ENCODE results near the gene ZNF611.
"Not testable (repeated sequence)": the region's sequence is repeated elsewhere in the genome, so short reads cannot be mapped to it uniquely, and the experiment has no call there.

Gene ZNF611

DNA sequence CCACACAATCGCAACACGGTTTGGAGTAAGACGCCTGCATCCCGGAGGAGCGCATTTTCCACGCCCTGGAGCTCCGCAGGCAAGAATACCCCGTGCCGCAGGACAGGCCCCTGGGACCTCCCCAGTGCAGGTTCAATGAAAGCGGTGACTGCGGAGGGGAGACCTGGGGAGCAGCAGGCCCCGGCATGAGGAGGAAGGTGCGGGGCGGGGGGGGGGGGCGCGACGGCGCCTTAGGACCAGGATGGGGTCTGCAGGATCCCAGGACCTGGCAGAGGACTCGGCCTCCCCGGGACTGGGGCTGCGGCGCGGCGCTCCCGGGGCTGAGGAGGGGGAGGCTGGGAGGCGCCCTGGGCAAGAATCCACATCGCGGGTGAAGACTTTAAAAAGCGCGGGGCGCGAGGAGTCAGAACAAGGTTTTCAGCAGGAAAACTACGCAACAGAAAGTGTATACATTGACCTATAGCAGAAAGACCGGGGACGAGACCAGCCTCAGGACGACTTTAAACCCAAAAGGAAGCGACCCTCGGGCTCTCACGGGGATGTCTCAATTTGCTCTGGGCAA, 432 bp downstream of the ZNF611 start:
- peak overlapping the region; percentile 85 for H3K4me3 ChIP-seq (ENCODE audit: low read depth, low read length)
- H3K27ac ChIP-seq, result peak overlapping the region; percentile 48
- no peaks in the 10 kb centered on the region for H3K27me3 ChIP-seq (replicated peaks)
- in situ Hi-C loops (cut with HindIII; ENCODE audit: low pct_ligation_motif_present, low sequenced_read_pairs), result no loop called here
- H3K36me3 ChIP-seq (replicated peaks), result no peaks in the 10 kb centered on the region
- DNase-seq, result peak; percentile 32
- TF ChIP-seq, protein P1, sequence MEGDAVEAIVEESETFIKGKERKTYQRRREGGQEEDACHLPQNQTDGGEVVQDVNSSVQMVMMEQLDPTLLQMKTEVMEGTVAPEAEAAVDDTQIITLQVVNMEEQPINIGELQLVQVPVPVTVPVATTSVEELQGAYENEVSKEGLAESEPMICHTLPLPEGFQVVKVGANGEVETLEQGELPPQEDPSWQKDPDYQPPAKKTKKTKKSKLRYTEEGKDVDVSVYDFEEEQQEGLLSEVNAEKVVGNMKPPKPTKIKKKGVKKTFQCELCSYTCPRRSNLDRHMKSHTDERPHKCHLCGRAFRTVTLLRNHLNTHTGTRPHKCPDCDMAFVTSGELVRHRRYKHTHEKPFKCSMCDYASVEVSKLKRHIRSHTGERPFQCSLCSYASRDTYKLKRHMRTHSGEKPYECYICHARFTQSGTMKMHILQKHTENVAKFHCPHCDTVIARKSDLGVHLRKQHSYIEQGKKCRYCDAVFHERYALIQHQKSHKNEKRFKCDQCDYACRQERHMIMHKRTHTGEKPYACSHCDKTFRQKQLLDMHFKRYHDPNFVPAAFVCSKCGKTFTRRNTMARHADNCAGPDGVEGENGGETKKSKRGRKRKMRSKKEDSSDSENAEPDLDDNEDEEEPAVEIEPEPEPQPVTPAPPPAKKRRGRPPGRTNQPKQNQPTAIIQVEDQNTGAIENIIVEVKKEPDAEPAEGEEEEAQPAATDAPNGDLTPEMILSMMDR (IDR thresholded peaks at IDR 0.05; ENCODE audit: low read depth, low read length, missing control alignments), result no peak

DNA sequence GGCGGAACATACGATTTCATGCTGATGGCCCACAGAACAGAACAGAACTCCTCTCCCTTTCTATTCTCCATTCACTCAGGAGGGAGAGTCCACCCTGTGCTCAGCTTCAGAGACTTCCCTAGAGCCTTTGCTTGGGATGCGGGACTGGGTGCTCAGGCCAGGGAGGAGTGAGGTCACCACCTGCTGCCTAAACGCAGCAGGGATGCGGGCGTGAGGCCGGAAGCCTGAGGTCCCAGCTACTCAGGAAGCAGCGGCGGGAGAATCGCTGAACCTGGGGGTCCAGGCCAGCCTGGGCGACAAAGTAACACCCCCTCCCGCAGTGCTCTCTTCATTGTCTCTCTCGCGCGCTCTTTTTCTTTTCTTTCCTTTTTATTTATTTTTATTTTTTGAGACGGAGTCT, 8.8 kb downstream of the ZNF611 start:
- H3K27ac ChIP-seq, result not testable (repeated sequence)

DNA sequence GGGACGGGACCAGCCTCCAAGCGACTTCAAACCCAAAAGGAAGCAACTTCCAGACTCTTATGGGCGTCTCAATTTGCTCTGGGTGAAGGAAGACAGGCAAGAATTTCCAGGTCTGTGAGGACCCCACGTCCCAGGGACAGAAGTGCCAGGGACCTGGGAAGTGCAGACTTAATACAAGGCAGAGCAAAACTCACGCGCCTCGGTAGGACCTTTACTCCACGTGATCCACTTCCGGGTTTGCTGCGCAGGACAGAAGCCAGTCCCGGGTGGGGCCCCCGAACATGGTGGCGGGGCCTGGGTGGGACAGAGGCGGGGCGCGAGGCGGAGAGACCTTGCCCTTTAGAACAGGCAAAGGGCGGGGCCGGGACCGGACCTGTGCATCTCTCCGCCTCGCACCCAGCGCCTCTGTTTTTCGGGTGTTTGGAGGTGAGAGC, 9.3 kb downstream of the ZNF611 start:
- in situ Hi-C loops (cut with HindIII; ENCODE audit: low pct_ligation_motif_present, low sequenced_read_pairs), result no loop called here
- TF ChIP-seq, protein P1 (IDR thresholded peaks at IDR 0.05; ENCODE audit: low read depth, low read length, missing control alignments), result no peak
- Histone ChIP-seq H3K4me3 (ENCODE audit: low read depth, low read length) (no peak overlapping the region), H3K36me3 (replicated peaks) (peaks cover 6% of the 10 kb centered on the region), H3K27ac (no peak overlapping the region), H3K27me3 (replicated peaks) (no peaks in the 10 kb centered on the region)
- no peak for DNase-seq

More for the DNA sequence above, 8.8 kb downstream of the ZNF611 start:
- in situ Hi-C loops (cut with HindIII; ENCODE audit: low pct_ligation_motif_present, low sequenced_read_pairs); H3K27me3 ChIP-seq (replicated peaks); H3K36me3 ChIP-seq (replicated peaks); DNase-seq; H3K4me3 ChIP-seq (ENCODE audit: low read depth, low read length): not testable (repeated sequence)

DNA sequence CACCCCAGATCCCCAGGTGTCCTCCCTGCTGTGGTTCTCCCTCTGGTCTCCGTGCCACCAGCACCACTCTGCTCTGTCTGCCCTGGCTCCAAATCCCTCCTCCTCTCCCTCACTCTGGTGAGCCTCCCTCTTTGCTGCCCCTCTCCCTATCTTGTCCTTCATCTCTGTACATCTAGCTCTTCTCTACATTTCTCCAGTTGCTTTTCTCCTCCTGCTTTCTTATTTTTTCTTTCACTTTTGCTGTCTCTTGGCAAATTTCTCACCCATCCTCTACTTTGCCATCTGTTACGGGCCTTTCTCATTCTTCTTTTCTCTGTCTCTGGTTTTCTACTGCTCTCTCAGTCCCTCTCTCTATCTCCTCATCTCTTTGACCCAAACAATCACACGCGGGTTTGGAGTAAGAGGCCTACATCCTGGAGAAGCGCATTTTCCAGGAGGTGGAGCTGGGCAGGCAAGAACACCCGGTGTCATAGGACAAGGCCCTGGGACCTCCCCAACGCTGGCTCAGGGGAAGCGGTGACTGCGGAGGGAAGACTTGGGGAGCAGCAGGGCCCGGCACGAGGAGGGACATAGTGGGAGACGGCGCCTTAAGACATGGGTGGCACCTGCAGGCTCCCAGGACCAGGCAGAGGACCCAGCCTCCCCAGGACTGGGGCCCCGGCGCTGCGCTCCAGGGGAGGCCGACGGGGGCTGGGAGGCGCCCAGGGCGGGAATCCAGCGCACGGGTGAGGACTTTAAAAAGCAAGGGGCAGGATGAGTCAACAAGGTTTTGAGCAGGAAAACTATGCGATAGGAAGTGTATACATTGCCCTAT, 9.9 kb downstream of the ZNF611 start:
- peaks cover 6% of the 10 kb centered on the region for H3K36me3 ChIP-seq (replicated peaks)

DNA sequence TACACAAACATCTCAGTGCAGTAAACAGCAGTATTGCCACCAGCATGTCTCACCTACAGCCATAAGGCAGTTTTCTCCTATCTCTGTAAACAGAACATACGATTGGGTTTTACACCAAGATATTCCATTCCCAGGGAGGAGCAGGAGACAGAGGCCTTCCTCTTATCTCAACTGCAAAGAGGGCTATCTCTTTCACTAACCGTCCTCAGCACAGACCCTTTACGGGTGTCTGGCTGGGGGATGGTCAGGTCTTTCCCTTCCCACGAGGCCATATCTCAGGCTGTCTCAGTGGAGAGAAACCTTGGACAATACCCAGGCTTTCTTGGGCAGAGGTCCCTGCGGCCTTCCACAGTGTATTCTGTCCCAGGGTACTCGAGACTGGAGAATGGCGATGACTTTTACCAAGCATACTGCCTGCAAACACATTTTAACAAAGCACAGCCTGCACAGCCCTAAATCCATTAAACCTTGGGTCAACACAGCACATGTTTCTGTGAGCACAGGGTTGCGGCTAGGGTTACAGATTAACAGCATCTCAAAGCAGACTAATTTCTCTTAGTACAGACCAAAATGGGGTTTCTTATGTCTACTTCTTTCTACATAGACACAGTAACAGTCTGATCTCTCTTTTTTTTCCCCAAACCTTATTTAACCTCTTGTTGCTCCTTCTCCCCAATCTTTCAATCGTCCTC, 10.8 kb downstream of the ZNF611 start:
- H3K4me3 ChIP-seq (ENCODE audit: low read depth, low read length); H3K27ac ChIP-seq; in situ Hi-C loops (cut with HindIII; ENCODE audit: low pct_ligation_motif_present, low sequenced_read_pairs); H3K27me3 ChIP-seq (replicated peaks); DNase-seq; H3K36me3 ChIP-seq (replicated peaks): not testable (repeated sequence)

More for the DNA sequence above, 9.9 kb downstream of the ZNF611 start:
- Histone ChIP-seq H3K4me3 (ENCODE audit: low read depth, low read length) (no peak overlapping the region), H3K27ac (no peak overlapping the region), H3K27me3 (replicated peaks) (no peaks in the 10 kb centered on the region)
- in situ Hi-C loops (cut with HindIII; ENCODE audit: low pct_ligation_motif_present, low sequenced_read_pairs), result no loop called here
- TF ChIP-seq, protein P1 (IDR thresholded peaks at IDR 0.05; ENCODE audit: low read depth, low read length, missing control alignments), result no peak
- DNase-seq, result no peak

DNA sequence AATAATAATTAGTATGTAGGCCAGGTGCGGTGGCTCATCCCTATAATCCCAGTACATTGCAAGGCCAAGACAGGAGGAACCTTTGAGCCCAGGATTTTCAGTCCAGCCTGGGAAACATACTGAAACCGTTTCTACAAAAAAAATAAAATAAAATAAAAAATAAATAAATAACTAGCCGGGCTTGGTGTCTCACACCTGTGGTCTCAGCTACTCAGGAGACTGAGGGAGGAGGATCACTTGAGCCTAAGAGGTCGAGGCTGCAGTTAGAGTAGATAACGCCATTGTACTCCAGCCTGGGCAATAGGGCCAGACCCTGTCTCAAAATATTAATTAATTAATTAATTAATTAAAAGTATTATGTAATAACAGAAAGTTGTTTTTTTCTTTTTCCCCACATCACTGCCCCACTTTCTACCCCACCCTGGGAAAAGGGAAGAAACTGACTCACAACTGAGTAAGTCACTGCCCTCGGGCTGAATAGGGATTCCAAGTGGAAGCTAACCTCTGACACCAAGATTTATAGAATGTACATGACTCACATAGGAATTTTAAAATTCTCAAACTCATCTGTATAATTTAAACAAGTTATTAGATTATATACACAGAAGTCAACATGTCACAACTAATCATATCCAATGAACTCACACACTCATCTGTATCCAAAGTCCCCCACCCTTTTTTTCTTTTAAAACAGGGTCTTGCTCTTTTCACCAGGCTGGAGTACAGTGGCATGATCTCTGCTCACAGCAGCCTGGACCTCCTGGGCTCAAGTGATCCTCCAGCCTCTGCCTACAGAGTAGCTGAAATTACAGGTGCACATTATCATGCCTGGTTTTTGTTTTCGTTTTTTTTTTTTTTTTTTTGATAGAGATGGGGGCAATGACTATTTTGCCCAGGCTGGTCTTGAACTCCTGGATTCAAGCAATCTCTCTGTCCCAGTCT, 12.5 kb downstream of the ZNF611 start:
- Histone ChIP-seq H3K27me3 (replicated peaks) (no peaks in the 10 kb centered on the region), H3K4me3 (ENCODE audit: low read depth, low read length) (no peak overlapping the region), H3K36me3 (replicated peaks) (peaks cover 6% of the 10 kb centered on the region), H3K27ac (no peak overlapping the region)
- in situ Hi-C loops (cut with HindIII; ENCODE audit: low pct_ligation_motif_present, low sequenced_read_pairs), result no loop called here
- TF ChIP-seq, protein P1 (IDR thresholded peaks at IDR 0.05; ENCODE audit: low read depth, low read length, missing control alignments), result no peak
- peak; percentile 64 for DNase-seq

DNA sequence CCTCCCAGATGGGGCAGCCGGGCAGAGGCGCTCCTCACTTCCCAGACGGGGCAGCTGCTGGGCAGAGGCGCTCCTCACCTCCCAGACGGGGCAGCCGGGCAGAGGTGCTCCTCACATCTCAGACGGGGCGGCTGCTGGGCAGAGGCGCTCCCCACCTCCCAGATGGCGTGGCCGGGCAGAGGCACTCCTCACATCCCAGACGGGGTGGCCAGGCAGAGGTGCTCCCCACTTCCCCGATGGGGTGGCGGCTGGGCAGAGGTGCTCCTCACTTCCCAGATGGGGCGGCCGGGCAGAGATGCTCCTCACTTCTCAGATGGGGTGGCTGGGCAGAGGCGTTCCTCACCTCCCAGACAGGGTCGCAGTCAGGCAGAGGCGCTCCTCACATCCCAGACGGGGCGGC, 14.3 kb downstream of the ZNF611 start:
- H3K27ac ChIP-seq; DNase-seq; H3K36me3 ChIP-seq (replicated peaks); in situ Hi-C loops (cut with HindIII; ENCODE audit: low pct_ligation_motif_present, low sequenced_read_pairs); H3K27me3 ChIP-seq (replicated peaks); H3K4me3 ChIP-seq (ENCODE audit: low read depth, low read length): not testable (repeated sequence)
